Measurements from ENCODE around the gene CORO2B. TPM values are rescaled to one million over a fixed set of nuclear protein-coding genes. Genes with fewer than 3 reads are reported as not detected.

CORO2B gene
- total RNA-seq, 1 experiment from 2014 or later: 0.59 TPM

- Histone ChIP-seq H3K79me2 (ENCODE audit: low read depth) (no peaks in the 10 kb centered on the region), H3F3A (ENCODE audit: insufficient read depth, low read depth) (no peaks in the 10 kb centered on the region), H3K27me3 (ENCODE audit: insufficient read depth, low read depth) (no peaks in the 10 kb centered on the region), H3K4me2 (no peak overlapping the region), H2AFZ (no peak overlapping the region), H4K20me1 (ENCODE audit: insufficient read depth) (no peaks in the 10 kb centered on the region), H3K36me3 (ENCODE audit: low read depth) (no peaks in the 10 kb centered on the region), H3K9me2 (ENCODE audit: insufficient read depth) (no peaks in the 10 kb centered on the region), H3K9me3 (ENCODE audit: insufficient read depth, low read depth) (no peaks in the 10 kb centered on the region), H3K4me1 (replicated peaks; ENCODE audit: insufficient read depth) (no peaks in the 10 kb centered on the region), H3K27ac (no peak overlapping the region), H3K4me3 (no peak overlapping the region)
- intact Hi-C loops (cut with micrococcal nuclease; ENCODE audit: unreplicated experiment): no loop called here
- no TSS peak for BruUV-seq (replicated peaks)
- ChIA-PET POLR2A (ENCODE audit: unreplicated experiment) (interaction anchor here (0.6 kb wide), 1 partner anchor 22 kb away, joined by 3 read pairs; no protein-coding TSS in a partner anchor), CTCF (no interaction called here)
- no peak for TF ChIP-seq EZH2 (IDR thresholded peaks at IDR 0.05; ENCODE audit: low read depth)
- no peak for TF ChIP-seq CTCF (conservative IDR thresholded peaks at IDR 0.05)
- DNase-seq: no peak
Observed at GRCh38 chr15:68699881-68700454, 121.2 kb downstream of the CORO2B start.

- intact Hi-C loops (cut with micrococcal nuclease; ENCODE audit: unreplicated experiment): no loop called here
- H3K27me3 ChIP-seq (ENCODE audit: insufficient read depth, low read depth): no peaks in the 10 kb centered on the region
- POLR2A ChIA-PET (ENCODE audit: unreplicated experiment): no interaction called here
- no peak overlapping the region for H2AFZ ChIP-seq
- H3K9me2 ChIP-seq (ENCODE audit: insufficient read depth): no peaks in the 10 kb centered on the region
- no peaks in the 10 kb centered on the region for H4K20me1 ChIP-seq (ENCODE audit: insufficient read depth)
- H3K9me3 ChIP-seq (ENCODE audit: insufficient read depth, low read depth): no peaks in the 10 kb centered on the region
- no peak overlapping the region for H3K4me2 ChIP-seq
- TF ChIP-seq EZH2 (IDR thresholded peaks at IDR 0.05; ENCODE audit: low read depth) (no peak), CTCF (conservative IDR thresholded peaks at IDR 0.05) (no peak)
- H3K79me2 ChIP-seq (ENCODE audit: low read depth): no peaks in the 10 kb centered on the region
- H3K27ac ChIP-seq: no peak overlapping the region
- no peaks in the 10 kb centered on the region for H3F3A ChIP-seq (ENCODE audit: insufficient read depth, low read depth)
- DNase-seq: no peak
- H3K4me1 ChIP-seq (replicated peaks; ENCODE audit: insufficient read depth): no peaks in the 10 kb centered on the region
- H3K36me3 ChIP-seq (ENCODE audit: low read depth): no peaks in the 10 kb centered on the region
- no peak overlapping the region for H3K4me3 ChIP-seq
- BruUV-seq (replicated peaks): no TSS peak
- CTCF ChIA-PET: no interaction called here
Observed at GRCh38 chr15:68700455-68701123, 121.8 kb downstream of the CORO2B start.

- H3K79me2 ChIP-seq (ENCODE audit: low read depth): no peaks in the 10 kb centered on the region
- H3K27ac ChIP-seq: no peak overlapping the region
- intact Hi-C loops (cut with micrococcal nuclease; ENCODE audit: unreplicated experiment): no loop called here
- H3F3A ChIP-seq (ENCODE audit: insufficient read depth, low read depth): no peaks in the 10 kb centered on the region
- H3K4me2 ChIP-seq: no peak overlapping the region
- no peaks in the 10 kb centered on the region for H4K20me1 ChIP-seq (ENCODE audit: insufficient read depth)
- BruUV-seq (replicated peaks): no TSS peak
- no peak for DNase-seq
- no peaks in the 10 kb centered on the region for H3K9me2 ChIP-seq (ENCODE audit: insufficient read depth)
- CTCF ChIA-PET: no interaction called here
- no peaks in the 10 kb centered on the region for H3K9me3 ChIP-seq (ENCODE audit: insufficient read depth, low read depth)
- H3K4me1 ChIP-seq (replicated peaks; ENCODE audit: insufficient read depth): no peaks in the 10 kb centered on the region
- H3K27me3 ChIP-seq (ENCODE audit: insufficient read depth, low read depth): no peaks in the 10 kb centered on the region
- no peaks in the 10 kb centered on the region for H3K36me3 ChIP-seq (ENCODE audit: low read depth)
- TF ChIP-seq EZH2 (IDR thresholded peaks at IDR 0.05; ENCODE audit: low read depth) (no peak), CTCF (conservative IDR thresholded peaks at IDR 0.05) (no peak)
- H2AFZ ChIP-seq: no peak overlapping the region
- POLR2A ChIA-PET (ENCODE audit: unreplicated experiment): no interaction called here
- no peak overlapping the region for H3K4me3 ChIP-seq
Observed at GRCh38 chr15:68701886-68702285, 123.1 kb downstream of the CORO2B start.

All from PC-9 (cell line).